ENCODE data around the gene CHRNA1. TPM values are rescaled to one million over a fixed set of nuclear protein-coding genes. Genes with fewer than 3 reads are reported as not detected.

The CHRNA1 gene
- total RNA-seq, 1 donor from 2014 or later: not detected

GRCh38 chr2:174781996-174782395, 17.7 kb upstream of the CHRNA1 start:
- peaks cover 21% of the 10 kb centered on the region for H3K27me3 Mint-ChIP-seq
- TF ChIP-seq, protein P1, sequence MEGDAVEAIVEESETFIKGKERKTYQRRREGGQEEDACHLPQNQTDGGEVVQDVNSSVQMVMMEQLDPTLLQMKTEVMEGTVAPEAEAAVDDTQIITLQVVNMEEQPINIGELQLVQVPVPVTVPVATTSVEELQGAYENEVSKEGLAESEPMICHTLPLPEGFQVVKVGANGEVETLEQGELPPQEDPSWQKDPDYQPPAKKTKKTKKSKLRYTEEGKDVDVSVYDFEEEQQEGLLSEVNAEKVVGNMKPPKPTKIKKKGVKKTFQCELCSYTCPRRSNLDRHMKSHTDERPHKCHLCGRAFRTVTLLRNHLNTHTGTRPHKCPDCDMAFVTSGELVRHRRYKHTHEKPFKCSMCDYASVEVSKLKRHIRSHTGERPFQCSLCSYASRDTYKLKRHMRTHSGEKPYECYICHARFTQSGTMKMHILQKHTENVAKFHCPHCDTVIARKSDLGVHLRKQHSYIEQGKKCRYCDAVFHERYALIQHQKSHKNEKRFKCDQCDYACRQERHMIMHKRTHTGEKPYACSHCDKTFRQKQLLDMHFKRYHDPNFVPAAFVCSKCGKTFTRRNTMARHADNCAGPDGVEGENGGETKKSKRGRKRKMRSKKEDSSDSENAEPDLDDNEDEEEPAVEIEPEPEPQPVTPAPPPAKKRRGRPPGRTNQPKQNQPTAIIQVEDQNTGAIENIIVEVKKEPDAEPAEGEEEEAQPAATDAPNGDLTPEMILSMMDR (IDR thresholded peaks at IDR 0.05; ENCODE audit: unreplicated experiment): no peak
- H3K9me3 Mint-ChIP-seq (ENCODE audit: low read depth): no peaks in the 10 kb centered on the region
- H3K4me3 Mint-ChIP-seq (ENCODE audit: low read depth): no peak overlapping the region
- DNase-seq (ENCODE audit: low spot score, unreplicated experiment): no peak
- peaks cover 2% of the 10 kb centered on the region for H3K4me1 Mint-ChIP-seq (ENCODE audit: low read depth)
- no peaks in the 10 kb centered on the region for H3K36me3 Mint-ChIP-seq (ENCODE audit: insufficient read depth)
- H3K27ac Mint-ChIP-seq: no peak overlapping the region

GRCh38 chr2:174781298-174781697, 17.0 kb upstream of the CHRNA1 start:
- Mint-ChIP-seq H3K4me3 (ENCODE audit: low read depth) (no peak overlapping the region), H3K36me3 (ENCODE audit: insufficient read depth) (no peaks in the 10 kb centered on the region), H3K4me1 (ENCODE audit: low read depth) (peaks cover 2% of the 10 kb centered on the region)

DNA sequence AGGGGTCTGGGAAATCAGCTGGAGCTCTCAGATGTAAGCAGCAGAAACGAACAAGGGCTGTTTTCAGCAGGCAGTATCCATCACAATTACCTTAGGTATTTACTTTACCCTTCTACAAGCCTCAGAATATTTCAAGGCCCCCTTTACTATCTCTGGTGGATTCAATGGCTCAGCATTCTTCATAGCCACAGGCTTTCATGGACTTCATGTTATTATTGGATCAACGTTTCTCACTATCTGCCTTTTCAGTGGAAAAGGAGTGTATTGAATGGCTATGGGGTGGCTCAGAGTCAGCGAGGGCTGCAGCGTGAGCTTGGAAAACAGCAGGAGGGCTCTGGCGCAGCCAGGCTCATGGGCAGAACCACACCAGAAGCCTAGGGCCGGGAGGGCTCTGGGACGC, 16.6 kb upstream of the CHRNA1 start:
- no peak overlapping the region for H3K27ac Mint-ChIP-seq

More at GRCh38 chr2:174781298-174781697, 17.0 kb upstream of the CHRNA1 start:
- Mint-ChIP-seq H3K9me3 (ENCODE audit: low read depth) (no peaks in the 10 kb centered on the region), H3K27me3 (peaks cover 21% of the 10 kb centered on the region), H3K27ac (peak overlapping the region; percentile 14)
- no peak for DNase-seq (ENCODE audit: low spot score, unreplicated experiment)
- TF ChIP-seq, protein P1 (IDR thresholded peaks at IDR 0.05; ENCODE audit: unreplicated experiment): no peak

DNA sequence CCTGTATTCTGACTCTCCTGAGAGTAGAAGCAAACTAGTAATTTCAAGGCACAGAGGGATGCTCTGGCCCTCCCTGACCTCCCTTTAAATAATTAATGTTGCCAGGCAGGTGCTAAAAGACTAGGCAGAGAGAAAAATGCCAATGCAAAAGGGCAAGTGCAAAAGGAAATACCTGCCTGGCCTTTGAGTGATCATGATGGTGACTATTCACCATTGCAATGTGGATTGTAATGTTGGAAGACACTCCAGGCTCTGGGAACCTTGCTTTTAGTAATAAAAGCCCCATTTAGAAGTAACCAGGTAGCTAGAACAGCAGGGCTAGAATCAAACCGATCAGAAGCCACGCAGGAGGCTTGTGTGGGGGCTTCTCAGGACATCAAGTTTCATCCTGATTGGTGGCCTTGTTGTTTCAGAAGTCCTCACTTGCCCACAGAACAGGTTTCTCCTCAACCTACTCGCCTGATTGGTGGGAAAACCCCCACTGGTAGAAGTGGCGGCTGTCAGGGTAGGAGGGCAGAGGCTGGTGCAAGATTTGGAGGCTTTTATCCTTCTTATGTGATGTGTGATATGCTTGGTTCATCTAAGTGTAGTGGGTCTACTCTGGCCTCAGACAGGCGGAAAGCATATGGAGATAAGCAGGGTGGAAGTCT, 16.0 kb upstream of the CHRNA1 start:
- no peak overlapping the region for H3K4me3 Mint-ChIP-seq (ENCODE audit: low read depth)
- H3K4me1 Mint-ChIP-seq (ENCODE audit: low read depth): no peaks in the 10 kb centered on the region
- TF ChIP-seq, protein P1 (IDR thresholded peaks at IDR 0.05; ENCODE audit: unreplicated experiment): no peak
- H3K27ac Mint-ChIP-seq: no peak overlapping the region
- H3K27me3 Mint-ChIP-seq: peaks cover 21% of the 10 kb centered on the region
- no peaks in the 10 kb centered on the region for H3K36me3 Mint-ChIP-seq (ENCODE audit: insufficient read depth)
- no peak for DNase-seq (ENCODE audit: low spot score, unreplicated experiment)
- no peaks in the 10 kb centered on the region for H3K9me3 Mint-ChIP-seq (ENCODE audit: low read depth)

More for the DNA sequence above, 16.6 kb upstream of the CHRNA1 start:
- no peak for DNase-seq (ENCODE audit: low spot score, unreplicated experiment)
- TF ChIP-seq, protein P1 (IDR thresholded peaks at IDR 0.05; ENCODE audit: unreplicated experiment): no peak
- no peak overlapping the region for H3K4me3 Mint-ChIP-seq (ENCODE audit: low read depth)
- H3K4me1 Mint-ChIP-seq (ENCODE audit: low read depth): peaks cover 2% of the 10 kb centered on the region
- H3K36me3 Mint-ChIP-seq (ENCODE audit: insufficient read depth): no peaks in the 10 kb centered on the region
- H3K9me3 Mint-ChIP-seq (ENCODE audit: low read depth): no peaks in the 10 kb centered on the region
- peaks cover 21% of the 10 kb centered on the region for H3K27me3 Mint-ChIP-seq

GRCh38 chr2:174779361-174779928, 15.2 kb upstream of the CHRNA1 start:
- Mint-ChIP-seq H3K36me3 (ENCODE audit: insufficient read depth) (no peaks in the 10 kb centered on the region), H3K4me3 (ENCODE audit: low read depth) (no peak overlapping the region), H3K27me3 (peaks cover 21% of the 10 kb centered on the region), H3K9me3 (ENCODE audit: low read depth) (no peaks in the 10 kb centered on the region), H3K27ac (no peak overlapping the region), H3K4me1 (ENCODE audit: low read depth) (no peaks in the 10 kb centered on the region)
- DNase-seq (ENCODE audit: low spot score, unreplicated experiment): no peak
- TF ChIP-seq, protein P1 (IDR thresholded peaks at IDR 0.05; ENCODE audit: unreplicated experiment): no peak

Measured in progenitor cell of endocrine pancreas (in vitro differentiated cells).